ENCODE data around the gene ABCB1. TPM values are rescaled to one million over a fixed set of nuclear protein-coding genes. Genes with fewer than 3 reads are reported as not detected.

ABCB1 gene
- total RNA-seq: 0.50 and 1.3 TPM in 2 replicates

DNA sequence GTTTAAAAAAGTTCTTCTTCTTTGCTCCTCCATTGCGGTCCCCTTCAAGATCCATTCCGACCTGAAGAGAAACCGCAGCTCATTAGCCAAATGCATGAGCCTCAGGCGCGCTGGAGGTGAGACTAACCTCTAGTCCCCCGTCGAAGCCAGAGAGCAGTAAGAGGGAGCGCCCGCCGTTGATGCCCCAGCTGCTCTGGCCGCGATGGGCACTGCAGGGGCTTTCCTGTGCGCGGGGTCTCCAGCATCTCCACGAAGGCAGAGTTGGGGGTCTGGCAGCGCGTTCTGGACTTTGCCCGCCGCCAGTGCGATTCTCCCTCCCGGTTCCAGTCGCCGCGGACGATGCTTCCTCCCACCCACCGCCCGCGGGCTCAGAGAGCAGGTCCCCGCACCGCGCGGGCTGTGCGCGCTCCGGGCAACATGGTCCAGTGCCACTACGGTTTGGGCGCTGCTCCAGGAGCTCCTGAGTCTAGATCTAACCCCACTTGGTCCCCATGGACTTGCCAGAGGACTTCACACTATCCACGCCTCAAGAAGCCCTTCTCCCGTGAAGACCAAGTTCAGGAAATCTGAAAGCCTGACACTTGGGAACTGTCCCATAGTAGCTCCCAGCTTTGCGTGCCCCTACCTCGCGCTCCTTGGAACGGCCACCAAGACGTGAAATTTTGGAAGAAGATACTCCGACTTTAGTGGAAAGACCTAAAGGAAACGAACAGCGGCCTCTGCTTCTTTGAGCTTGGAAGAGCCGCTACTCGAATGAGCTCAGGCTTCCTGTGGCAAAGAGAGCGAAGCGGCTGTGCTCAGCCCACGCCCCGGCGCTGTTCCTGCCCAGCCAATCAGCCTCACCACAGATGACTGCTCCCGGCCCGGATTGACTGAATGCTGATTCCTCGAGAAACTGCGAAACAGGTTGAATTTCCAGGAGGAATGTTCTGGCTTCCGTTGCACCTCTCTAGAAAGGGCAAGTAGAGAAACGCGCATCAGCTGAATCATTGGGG is at the start of gene ABCB1:
Gene ABCB1 (minus strand): TSS at position 755 of the 995 bp plus-strand sequence. CDS start 700 bp downstream, at position 55.

GRCh38 chr7:87475359-87476178 is 125.1 kb downstream of the ABCB1 start, which contains the start of gene ABCB4:
ABCB4 (minus strand) TSS chr7:87475680; CDS start chr7:87475465, 215 bp downstream.

Other genes starting within 250 kb of the ABCB1 start
- 0.25 and 0.44 TPM in 2 replicates for gene ABCB4, start 125.2 kb downstream of the ABCB1 start, total RNA-seq
- 0.12 and 0.55 TPM in 2 replicates for gene RUNDC3B, start 27.5 kb upstream of the ABCB1 start, total RNA-seq